Endometrial microvascular endothelial cells (primary cell): ENCODE results near the gene SERPING1. TPM values are rescaled to one million over a fixed set of nuclear protein-coding genes. Genes with fewer than 3 reads are reported as not detected.
"Not testable (repeated sequence)": the region's sequence is repeated elsewhere in the genome, so short reads cannot be mapped to it uniquely, and the experiment has no call there.

Experiments
- in situ Hi-C: cut with HindIII; loops from 2 replicates; pipeline ENCODE4 v1.10.0; 2017; ENCODE audit warnings: low sequenced_read_pairs, low pct_unique_long_range_greater_than_20kb; ENCODE audit errors: inconsistent ontology term
- total RNA-seq: library from RNA; depleted of rRNA; stranded (reverse); fragments of >200 nt; gene quantifications from one replicate; pipeline ENCODE4 v1.2.3, GENCODE V29; 2015; ENCODE audit errors: inconsistent ontology term

SERPING1 gene
- total RNA-seq, 1 donor from 2014 or later, result 14.9 TPM

DNA sequence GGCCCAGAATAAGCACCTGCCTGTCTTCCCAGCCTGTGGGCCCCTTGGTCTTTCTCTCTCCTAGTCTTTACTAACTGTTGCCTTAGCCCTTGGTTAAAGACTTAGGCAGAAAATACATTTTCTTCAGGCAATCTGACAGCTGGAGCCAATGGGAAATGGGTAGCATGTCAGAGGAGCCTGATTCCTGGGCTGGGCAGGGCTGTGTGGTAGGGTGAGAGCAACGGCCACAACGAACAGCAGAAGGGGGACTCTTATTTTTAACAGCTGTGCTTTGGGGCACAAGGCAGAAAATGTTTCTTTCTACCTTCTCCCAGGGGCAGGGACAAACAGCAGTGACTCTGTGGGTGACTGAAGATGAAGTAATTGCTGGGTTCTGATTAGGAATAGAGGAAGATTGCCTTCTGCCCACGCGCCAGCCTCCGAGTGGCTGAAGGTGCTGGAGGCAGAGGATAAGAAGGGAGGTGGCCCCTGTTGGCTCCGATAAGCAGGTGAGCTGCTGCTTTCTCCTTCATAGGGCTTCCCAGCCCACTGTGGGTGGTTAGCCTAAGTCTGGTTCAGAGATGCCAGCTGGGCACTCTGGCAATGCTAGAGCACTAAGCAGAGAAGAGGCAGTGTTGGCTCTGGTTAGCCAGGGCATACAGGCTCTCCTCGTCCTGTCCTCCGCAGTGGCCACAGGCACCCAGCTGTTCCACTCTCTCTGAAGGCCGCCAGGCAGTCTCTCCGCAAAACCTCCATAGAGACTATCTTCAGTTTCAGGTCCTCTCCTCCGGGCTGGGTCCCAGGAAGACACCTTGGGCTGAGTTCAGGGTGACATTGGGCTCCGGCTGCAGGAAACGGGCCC lies 50.7 kb downstream of the SERPING1 start:
- in situ Hi-C loops, result no loop called here

DNA sequence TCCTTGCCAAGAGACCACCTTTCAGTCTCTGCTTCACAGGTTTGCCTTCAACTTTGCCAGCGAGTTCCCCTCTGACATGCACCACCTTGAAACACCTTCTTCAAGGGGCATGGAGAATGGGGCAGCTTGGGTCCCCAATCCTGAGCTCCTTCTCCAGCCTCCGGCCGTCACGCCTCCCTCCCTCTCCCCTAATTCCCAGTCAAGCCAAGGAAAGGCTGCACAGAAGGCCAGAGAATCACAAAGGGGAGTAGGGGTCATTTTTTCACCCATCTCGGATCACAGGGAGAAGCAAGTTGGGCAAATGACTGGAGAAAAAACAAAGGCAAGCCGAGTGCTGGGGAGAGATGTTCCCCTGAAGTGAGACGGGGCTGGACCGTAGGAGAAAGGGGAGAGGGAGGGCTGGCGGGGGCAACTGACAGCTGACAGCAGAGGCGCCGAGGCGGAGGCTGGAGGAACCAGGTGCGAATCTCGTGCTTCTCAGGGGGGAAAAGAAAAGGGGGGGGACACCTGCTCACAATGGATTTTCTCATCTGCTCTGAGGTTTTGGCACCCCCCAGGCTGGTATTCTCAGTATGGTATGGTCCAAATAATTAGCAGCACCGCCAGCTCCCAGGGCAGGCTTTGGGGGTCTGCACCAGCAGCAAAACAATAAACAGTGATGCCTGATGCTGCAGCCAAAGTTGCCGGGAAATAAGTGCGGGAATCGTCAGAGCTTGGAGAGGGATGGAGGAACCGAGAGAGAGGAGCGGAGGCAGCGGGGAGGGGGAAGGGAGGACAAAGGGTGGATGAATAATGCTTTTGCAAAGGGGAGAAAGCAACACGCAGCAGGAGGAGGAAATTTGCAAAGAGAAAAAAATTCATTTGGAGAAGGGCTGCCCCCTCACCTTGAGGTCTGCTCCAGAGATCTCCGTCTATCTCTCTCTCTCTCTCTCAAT lies 51.6 kb downstream of the SERPING1 start:
- in situ Hi-C loops, result no loop called here

DNA sequence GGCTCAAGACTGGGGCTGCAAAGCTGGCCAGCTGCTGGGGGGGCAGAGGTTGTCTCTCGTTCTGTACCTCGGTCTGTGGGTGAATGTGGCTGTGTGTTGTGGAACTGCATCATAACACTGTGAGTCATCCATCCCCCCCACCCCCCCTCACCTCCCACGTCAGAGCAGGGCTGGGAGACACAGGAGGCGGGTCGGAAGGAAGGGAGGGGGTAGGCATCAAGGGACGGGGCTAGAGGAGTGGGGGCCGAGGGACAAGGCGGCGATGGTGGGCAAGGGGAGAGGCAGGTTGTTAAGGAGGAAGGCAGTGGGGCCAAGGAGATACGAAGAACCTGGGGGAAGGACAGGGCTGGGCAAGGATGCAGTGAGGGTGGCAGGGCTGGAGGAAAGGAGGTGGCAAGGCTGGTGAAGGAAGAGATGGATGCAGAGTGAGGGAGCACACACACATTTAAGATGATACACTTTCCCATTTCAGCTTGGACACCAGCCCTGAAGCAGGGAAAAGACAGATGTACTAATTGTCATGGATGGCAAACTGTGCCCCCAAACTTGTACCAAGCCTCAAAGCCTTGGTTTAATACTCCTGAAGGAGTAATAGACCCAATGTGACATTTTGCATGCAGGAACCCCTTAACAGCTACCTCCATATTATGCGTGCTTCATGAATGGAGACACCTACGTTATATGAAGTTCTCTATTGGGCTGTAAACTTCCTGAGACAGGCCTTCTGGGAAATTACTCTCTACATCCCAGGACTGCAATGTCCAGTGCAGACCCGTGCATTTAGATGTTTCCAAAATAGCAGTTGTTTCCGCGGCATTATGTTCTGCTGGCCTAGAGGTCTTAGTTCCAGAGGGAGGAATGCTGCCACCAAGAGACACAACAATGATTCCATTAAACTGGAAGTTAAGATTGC lies 52.6 kb downstream of the SERPING1 start, which contains the start of gene YPEL4:
YPEL4 (minus strand) TSS at position 87 of the 913 bp plus-strand sequence. CDS start 2,805 bp downstream, outside the sequence.
- in situ Hi-C loops, result no loop called here

DNA sequence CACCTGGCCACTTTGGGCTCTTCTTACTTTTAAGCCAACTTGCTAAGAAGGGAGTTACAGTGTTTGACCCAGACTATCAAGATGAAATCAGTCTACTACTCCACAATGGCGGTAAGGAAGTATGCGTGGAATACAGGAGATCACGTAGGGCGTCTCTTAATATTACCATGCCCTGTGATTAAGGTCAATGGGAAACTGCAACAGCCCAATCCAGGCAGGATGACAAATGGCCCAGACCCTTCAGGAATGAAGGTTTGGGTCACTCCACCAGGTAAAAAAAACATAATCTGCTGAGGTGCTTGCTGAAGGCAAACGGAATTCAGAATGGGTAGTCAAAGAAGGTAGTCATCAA lies 53.2 kb downstream of the SERPING1 start:
- in situ Hi-C loops, result no loop called here

DNA sequence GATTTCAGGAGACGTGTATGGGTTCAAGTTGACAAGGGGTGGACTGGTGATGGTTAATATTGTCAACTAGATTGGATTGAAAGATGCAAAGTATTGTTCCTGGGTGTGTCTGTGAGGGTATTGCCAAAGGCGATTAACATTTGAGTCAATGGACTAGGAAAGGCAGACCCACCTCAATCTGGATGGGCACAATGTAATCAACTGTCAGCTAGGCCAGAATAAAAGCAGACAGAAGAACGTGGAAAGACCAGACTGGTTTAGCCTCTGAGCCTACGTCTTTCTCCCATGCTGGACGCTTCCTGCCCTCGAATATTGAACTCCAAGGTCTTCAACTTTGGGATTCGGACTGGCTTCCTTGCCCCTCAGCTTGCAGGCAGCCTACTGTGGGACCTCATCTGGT lies 53.9 kb downstream of the SERPING1 start:
- in situ Hi-C loops, result no loop called here

DNA sequence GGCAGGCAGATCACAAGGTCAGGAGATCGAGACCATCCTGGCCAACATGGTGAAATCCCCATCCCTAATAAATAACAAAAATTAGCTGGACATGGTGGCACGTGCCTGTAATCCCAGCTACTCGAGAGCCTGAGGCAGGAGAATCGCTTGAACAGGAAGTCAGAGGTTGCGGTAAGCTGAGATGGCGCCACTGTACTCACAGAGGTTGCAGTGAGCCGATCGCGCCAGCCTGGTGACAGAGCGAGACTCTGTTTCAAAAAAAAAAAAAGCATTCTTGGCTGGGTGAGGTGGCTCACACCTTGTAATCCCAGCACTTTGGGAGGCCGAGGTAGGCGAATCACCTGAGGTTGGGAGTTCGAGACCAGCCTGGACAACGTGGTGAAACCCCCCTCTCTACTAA lies 54.7 kb downstream of the SERPING1 start:
- in situ Hi-C loops, result not testable (repeated sequence)

DNA sequence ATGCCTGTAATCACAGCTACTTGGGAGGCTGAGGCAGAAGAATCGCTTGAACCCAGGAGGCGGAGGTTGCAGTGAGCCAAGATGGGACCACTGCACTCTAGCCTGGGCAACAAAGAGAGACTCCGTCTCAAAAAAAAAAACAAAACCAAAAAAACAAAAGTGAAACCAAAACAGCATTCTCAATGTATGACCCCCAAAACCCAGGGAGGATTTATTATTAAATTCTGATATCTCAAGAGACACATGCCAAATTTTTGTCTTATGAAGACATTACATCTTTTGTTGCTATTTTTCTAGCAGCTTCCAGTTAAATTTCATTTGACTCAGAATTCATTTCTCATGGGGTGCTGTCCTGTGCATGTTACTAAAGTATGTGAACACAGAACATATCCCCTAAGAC lies 55.2 kb downstream of the SERPING1 start:
- in situ Hi-C loops, result no loop called here

DNA sequence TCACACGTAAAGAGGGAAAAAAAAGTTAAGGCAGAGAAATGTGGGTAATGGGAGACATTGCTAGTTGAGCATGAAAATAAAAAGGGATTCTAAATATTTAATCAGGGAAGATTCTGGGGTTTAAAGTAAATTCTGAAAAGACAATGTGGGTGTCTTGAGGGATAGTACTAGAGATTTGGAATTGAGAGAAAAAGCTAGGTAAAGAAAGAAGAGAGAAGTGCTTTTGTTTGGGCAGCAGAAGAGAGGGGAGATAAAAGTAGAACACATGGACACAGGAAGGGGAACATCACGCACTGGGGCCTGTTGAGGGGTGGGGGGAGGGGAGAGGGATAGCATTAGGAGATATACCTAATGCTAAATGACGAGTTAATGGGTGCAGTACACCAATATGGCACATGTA lies 55.7 kb downstream of the SERPING1 start:
- in situ Hi-C loops, result no loop called here

DNA sequence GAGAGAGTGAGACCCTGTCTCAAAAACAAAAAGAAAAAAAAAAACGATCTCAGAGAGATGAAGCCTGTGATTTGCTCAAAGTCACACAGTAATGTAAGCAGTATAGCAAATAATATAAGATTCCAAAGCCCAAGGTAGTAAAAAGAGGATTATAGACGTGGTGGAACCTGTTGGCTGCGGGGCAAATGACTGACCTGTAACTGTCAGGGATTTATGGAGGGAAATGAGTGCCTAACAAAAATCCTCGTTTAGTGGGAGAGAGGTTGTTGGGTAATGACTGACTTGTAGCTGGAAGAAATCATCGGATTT lies 59.4 kb downstream of the SERPING1 start:
- in situ Hi-C loops, result no loop called here

DNA sequence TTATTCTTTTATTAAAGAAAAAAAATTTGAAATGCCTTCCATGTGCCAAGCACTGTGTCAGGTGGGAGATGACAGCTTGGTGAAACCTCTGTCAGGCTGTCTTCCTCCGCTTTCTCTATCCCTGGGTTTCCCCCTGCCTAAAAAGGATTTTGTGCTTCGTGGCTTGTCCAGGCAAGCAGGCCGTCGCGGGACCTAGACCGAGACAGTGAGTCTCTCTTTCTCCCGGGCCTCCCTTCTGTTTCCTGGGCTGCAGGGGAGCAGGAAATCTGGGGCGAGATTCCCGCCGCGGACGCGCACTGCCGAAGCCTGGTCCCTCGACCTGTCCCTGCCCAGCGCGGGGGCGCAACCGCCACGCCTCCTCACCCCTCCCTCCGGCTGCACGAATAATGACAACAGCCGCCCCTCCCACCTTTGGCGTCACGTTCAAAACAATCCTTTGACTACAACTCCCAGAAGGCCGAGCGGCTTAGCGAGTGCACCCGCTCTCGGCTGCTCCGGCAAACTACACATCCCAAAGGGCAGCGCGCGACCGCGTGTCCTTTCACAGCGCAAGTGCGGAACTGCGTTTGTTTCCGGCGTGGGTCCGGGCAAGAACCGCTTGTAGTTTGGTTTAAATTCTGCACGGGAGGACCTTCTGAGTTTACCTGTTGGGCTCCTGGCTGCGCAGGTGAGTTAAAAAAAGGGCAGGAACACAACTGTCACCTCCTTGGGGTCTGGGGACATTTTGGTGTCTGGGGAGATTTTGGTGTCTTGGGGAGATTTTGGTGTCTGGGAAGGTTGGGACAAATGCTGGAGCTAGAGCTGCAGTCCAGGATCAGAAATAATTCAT lies 59.9 kb downstream of the SERPING1 start, which contains the start of gene CLP1:
CLP1 (plus strand) TSS at position 569 of the 829 bp plus-strand sequence. CDS start 1,715 bp downstream, outside the sequence.
- in situ Hi-C loops, result no loop called here

DNA sequence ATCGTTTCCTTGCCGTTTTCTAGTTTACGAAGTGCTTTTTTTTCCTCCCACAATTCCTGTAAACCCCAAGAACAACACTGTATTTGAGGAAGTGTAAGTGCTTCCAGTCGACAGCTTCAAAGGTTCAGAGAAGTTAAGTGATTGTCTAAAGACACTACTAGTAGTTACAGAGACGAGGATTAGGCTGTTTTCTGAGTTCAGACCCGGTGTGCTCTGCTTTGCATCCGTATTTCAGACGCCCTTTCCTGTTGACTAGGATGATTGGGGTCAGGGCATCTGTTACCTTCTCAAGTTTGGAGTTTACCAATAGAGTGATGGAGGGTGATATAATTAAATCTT lies 60.5 kb downstream of the SERPING1 start:
- in situ Hi-C loops, result no loop called here

DNA sequence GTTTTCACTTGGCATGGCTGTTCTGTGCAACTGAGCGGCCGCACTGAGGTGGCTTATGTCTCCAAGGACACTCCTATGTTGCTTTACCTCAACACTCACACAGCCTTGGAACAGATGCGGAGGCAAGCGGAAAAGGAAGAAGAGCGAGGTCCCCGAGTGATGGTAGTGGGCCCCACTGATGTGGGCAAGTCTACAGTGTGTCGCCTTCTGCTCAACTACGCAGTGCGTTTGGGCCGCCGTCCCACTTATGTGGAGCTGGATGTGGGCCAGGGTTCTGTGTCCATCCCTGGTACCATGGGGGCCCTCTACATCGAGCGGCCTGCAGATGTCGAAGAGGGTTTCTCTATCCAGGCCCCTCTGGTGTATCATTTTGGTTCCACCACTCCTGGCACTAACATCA lies 62.2 kb downstream of the SERPING1 start:
- in situ Hi-C loops, result no loop called here

DNA sequence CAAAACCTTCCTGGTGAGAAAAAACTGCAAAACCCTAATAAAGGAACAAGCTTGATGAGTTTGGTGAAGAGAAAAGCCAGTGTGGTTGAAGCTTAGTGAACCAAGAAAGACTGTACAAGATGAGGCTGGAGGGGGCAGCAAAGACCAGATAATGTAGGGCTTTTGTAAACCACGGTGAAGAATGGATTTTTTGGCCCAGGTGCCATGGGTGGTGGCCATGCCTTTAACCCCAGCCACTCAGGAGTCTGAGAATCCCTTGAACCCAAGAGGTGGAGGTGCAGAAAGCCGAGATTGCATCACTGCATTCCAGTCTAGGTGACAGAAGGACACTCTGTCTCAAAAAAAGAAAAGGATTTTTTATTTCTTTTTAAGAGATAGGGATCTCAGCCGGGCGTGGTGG lies 65.4 kb downstream of the SERPING1 start:
- in situ Hi-C loops, result no loop called here

DNA sequence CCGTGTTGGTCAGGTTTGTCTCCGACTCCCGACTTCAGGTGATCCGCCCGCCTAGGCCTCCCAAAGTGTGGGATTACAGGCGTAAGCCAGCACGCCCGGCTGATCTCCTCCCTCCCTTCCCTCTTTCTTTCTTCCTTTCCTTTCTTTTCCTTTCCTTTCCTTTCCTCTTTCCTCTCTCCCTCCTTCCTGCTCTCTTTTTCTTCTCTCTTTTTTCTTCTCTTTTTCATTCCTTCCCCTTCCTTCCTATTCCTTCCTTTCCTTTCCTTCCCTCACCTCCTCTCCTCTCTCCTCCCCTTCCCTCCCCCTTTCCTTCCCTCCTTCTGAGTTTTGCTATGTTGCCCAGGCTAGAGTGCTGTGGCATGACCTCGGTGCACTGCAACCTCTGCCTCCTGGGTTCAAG lies 66.5 kb downstream of the SERPING1 start:
- in situ Hi-C loops, result no loop called here

Other genes starting within 250 kb of the SERPING1 start
- not detected for gene PRG3, start 216.5 kb upstream of the SERPING1 start, total RNA-seq
- gene PRG2, start 207.0 kb upstream of the SERPING1 start, total RNA-seq, result not detected
- 122 TPM for gene SLC43A3, start 170.6 kb upstream of the SERPING1 start, total RNA-seq
- gene RTN4RL2, start 137.2 kb upstream of the SERPING1 start, total RNA-seq, result not detected
- 5.5 TPM for gene SLC43A1, start 82.0 kb upstream of the SERPING1 start, total RNA-seq
- gene TIMM10, start 66.9 kb upstream of the SERPING1 start, total RNA-seq, result 75.8 TPM
- not detected for gene SMTNL1, start 60.1 kb upstream of the SERPING1 start, total RNA-seq
- 58.0 TPM for gene UBE2L6, start 30.0 kb upstream of the SERPING1 start, total RNA-seq
- gene YPEL4, start 52.2 kb downstream of the SERPING1 start, total RNA-seq, result not detected
- gene CLP1, start 60.1 kb downstream of the SERPING1 start, total RNA-seq, result 20.6 TPM
- 60.3 TPM for gene ZDHHC5, start 70.4 kb downstream of the SERPING1 start, total RNA-seq
- gene MED19, start 114.5 kb downstream of the SERPING1 start, total RNA-seq, result 17.7 TPM
- 89.9 TPM for gene TMX2, start 114.9 kb downstream of the SERPING1 start, total RNA-seq
- 129 TPM for gene SELENOH, start 143.8 kb downstream of the SERPING1 start, total RNA-seq
- not detected for gene BTBD18, start 154.1 kb downstream of the SERPING1 start, total RNA-seq
- gene CTNND1, start 164.1 kb downstream of the SERPING1 start, total RNA-seq, result 158 TPM